K562 (cell line): ENCODE measurements around the gene ANKRD1. TPM values are rescaled to one million over a fixed set of nuclear protein-coding genes. Genes with fewer than 3 reads are reported as not detected.

ENCODE experiments used
- C11orf30 ChIP-seq: fragments of 450-650 bp; IDR thresholded peaks from 2 replicates; pipeline ENCODE4 v1.6.1; 2016; ENCODE audit warnings: low read depth, mild to moderate bottlenecking
- HNRNPH1 ChIP-seq: fragments of 200-400 bp; formaldehyde crosslinking; optimal IDR thresholded peaks from 2 replicates; pipeline ENCODE3; 2017; ENCODE audit warnings: low read depth, mild to moderate bottlenecking, low read length, moderate library complexity
- MAFG ChIP-seq: fragments of 450-650 bp; conservative IDR thresholded peaks from 2 replicates; pipeline ENCODE4 v1.6.1; 2016; ENCODE audit warnings: missing genetic modification characterization, missing compliant biosample characterization
- NFIC ChIP-seq: fragments of 450-650 bp; IDR thresholded peaks from 2 replicates; pipeline ENCODE4 v1.6.1; 2017; ENCODE audit warnings: mild to moderate bottlenecking, inconsistent platforms
- RAD21 ChIP-seq, 2 experiments: fragments of 250-450 bp in 1 of 2; fragments of 450-650 bp in 1 of 2; sonication (Bioruptor Pico) in 1 of 2; formaldehyde crosslinking in 1 of 2; IDR thresholded peaks in 1 of 2; conservative IDR thresholded peaks in 1 of 2; 2 replicates each; pipeline versions ENCODE4 v1.4.0 to v1.8.0; 2020 to 2022; ENCODE audit warnings: mild to moderate bottlenecking in 2 of 2, moderate library complexity in 1 of 2
- STAT5B ChIP-seq: fragments of 250-450 bp; sonication (Bioruptor Pico); IDR thresholded peaks from 2 replicates; pipeline ENCODE4 v1.8.0; 2021; ENCODE audit warnings: mild to moderate bottlenecking, inconsistent platforms
- SUPT5H ChIP-seq: fragments of 450-650 bp; IDR thresholded peaks from 2 replicates; pipeline ENCODE4 v1.6.1; 2016
- ZNF316 ChIP-seq: fragments of 450-650 bp; IDR thresholded peaks from 2 replicates; pipeline ENCODE4 v1.6.1; 2016
- polyA plus RNA-seq, 8 experiments: library from polyadenylated mRNA; depleted of rRNA in 4 of 8; stranded (reverse) in 5 of 8; unstranded in 3 of 8; fragments of >200 nt; fragmentation: Nextera tagmentation in 2 of 8; fragmentation: Illumina TruSeq in 1 of 8; extraction: Ambion mirVana in 2 of 8; extraction: Trizol in 1 of 8; gene quantifications; 2 replicates each; pipeline versions ENCODE4 v1.2.1 to v1.2.3, GENCODE V29; 2011 to 2014; ENCODE audit warnings: inconsistent platforms in 1 of 8, missing spikeins in 1 of 8
- total RNA-seq, 7 experiments: library from RNA; depleted of rRNA in 6 of 7; stranded (reverse); fragments of >200 nt in 6 of 7; fragmentation: Illumina TruSeq in 2 of 7; extraction: Trizol in 2 of 7; gene quantifications; 2 replicates each; pipeline versions ENCODE4 v1.2.1 to v1.2.3, GENCODE V29; 2011 to 2021; ENCODE audit warnings: low replicate concordance in 1 of 7
- TF ChIP-seq, protein P1 (sequence below), 2 experiments: fragments of 450-650 bp; formaldehyde crosslinking in 1 of 2; IDR thresholded peaks; 2 replicates each; pipeline versions ENCODE4 v1.4.0 to v1.6.1; 2014 to 2020; ENCODE audit warnings: mild to moderate bottlenecking in 2 of 2, borderline replicate concordance in 1 of 2, low read depth in 1 of 2

ANKRD1 gene
- total and polyA plus RNA-seq, 9 of the 15 experiments (the other 6 are each of a cell fraction or from before 2014, with no cell fraction given): not detected

DNA sequence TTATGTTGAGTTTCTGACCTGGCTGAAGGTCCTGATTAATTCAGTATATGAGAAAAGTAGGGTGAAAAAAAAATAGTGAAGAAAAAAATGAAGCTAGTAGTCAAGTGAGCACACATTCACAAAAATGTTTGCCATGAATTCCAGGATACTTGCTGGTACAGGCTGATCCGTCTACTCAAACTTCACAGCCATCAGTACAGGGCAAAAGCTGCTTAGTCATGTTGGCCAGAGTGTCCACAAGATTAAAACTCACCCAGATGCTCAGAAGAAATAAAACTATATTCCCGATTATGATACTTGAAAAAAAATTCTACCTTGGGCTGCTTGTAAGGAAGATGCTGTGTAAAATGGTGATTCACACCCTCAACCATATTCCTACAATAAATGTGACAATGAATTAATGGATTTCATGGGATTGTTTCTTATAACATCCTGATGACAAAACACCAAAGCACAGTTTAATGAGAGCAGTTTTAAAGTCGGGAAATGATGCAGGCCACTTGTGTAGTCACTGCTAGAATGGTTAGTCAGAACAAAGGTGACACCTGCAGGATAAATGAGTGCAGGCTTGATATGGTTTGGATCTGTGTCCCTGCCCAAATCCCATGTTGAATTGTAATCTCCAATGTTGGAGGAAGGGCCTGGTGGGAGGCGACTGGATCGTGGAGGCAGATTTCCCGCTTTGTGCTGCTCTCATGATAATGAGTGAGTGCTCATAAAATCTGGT, 49.2 kb upstream of the ANKRD1 start (continued):
- TF ChIP-seq, protein P1, sequence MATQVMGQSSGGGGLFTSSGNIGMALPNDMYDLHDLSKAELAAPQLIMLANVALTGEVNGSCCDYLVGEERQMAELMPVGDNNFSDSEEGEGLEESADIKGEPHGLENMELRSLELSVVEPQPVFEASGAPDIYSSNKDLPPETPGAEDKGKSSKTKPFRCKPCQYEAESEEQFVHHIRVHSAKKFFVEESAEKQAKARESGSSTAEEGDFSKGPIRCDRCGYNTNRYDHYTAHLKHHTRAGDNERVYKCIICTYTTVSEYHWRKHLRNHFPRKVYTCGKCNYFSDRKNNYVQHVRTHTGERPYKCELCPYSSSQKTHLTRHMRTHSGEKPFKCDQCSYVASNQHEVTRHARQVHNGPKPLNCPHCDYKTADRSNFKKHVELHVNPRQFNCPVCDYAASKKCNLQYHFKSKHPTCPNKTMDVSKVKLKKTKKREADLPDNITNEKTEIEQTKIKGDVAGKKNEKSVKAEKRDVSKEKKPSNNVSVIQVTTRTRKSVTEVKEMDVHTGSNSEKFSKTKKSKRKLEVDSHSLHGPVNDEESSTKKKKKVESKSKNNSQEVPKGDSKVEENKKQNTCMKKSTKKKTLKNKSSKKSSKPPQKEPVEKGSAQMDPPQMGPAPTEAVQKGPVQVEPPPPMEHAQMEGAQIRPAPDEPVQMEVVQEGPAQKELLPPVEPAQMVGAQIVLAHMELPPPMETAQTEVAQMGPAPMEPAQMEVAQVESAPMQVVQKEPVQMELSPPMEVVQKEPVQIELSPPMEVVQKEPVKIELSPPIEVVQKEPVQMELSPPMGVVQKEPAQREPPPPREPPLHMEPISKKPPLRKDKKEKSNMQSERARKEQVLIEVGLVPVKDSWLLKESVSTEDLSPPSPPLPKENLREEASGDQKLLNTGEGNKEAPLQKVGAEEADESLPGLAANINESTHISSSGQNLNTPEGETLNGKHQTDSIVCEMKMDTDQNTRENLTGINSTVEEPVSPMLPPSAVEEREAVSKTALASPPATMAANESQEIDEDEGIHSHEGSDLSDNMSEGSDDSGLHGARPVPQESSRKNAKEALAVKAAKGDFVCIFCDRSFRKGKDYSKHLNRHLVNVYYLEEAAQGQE (IDR thresholded peaks at IDR 0.05; ENCODE audit: borderline replicate concordance): no peak
- TF ChIP-seq, protein P1 (CRISPR knock-in tag; IDR thresholded peaks at IDR 0.05; ENCODE audit: low read depth): no peak
- TF ChIP-seq NFIC (no peak), STAT5B (CRISPR knock-in tag) (no peak), ZNF316 (peak; percentile 18; the same call in 1 of the 2 replicates), C11orf30 (peak; percentile 36; the same call in 1 of the 2 replicates), RAD21 (CRISPR knock-in tag; conservative IDR thresholded peaks at IDR 0.05 in 1 of 2, IDR thresholded peaks at IDR 0.05 in 1 of 2) (0 out of 4 replicates have a peak, but pooled peaks of 1 of the 2 experiments have one; percentile 5), MAFG (tag) (peak; percentile 48), SUPT5H (no peak), HNRNPH1 (no peak)
